Esophagus muscularis mucosa (tissue), 4 donors: ENCODE data around the gene ATP5F1C.

ENCODE experiments used
- CTCF ChIP-seq, 3 experiments: fragments of 200-600 bp in 2 of 3; fragments of 450-650 bp in 1 of 3; sonication (generic) in 2 of 3; IDR thresholded peaks; one replicate each; pipeline ENCODE4 v1.5.1; 2017 to 2019; ENCODE audit warnings: antibody characterized with exemption in 3 of 3, mild to moderate bottlenecking in 2 of 3, moderate library complexity in 1 of 3
- EP300 ChIP-seq: sonication (generic); formaldehyde crosslinking; IDR thresholded peaks from one replicate; pipeline ENCODE4 v1.6.1; 2017; ENCODE audit warnings: antibody characterized with exemption
- POLR2A ChIP-seq: fragments of 450-650 bp; IDR thresholded peaks from one replicate; pipeline ENCODE4 v1.6.1; 2017; ENCODE audit warnings: antibody characterized with exemption, moderate library complexity, mild to moderate bottlenecking, low read depth
- POLR2AphosphoS5 ChIP-seq, 2 donors: sonication (generic); formaldehyde crosslinking; IDR thresholded peaks; one replicate each; pipeline ENCODE4 v1.6.1; 2017; ENCODE audit warnings: antibody characterized with exemption in 2 of 2

DNA sequence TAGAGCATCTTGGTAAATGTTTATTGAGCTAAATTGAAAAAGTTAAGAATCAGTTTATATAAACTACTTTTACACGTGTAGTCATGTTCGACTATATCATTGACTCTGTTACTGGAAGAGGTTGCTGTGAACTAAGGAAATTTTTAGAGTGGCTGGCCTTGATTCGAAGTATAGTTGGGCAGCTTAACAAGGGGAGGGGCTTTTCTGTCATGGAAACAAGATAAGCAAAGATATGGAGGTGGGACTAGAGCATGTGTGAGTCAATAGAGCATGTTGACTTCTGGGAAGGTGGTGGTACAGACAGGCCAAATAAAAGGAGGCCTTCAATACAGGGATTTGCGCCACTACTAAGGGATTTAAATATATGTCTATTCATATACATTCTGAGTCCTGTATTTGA lies 7.6 kb downstream of the ATP5F1C start:
- TF ChIP-seq CTCF (IDR thresholded peaks at IDR 0.05) (no peak), POLR2A (no peak), EP300 (no peak), POLR2AphosphoS5 (IDR thresholded peaks at IDR 0.05) (no peak)
